ENCODE measurements around the gene OR4D10. TPM values are rescaled to one million over a fixed set of nuclear protein-coding genes. Genes with fewer than 3 reads are reported as not detected.

The OR4D10 gene
- total RNA-seq, 1 donor from 2014 or later: not detected

GRCh38 chr11:59528711-59529110, 55.6 kb downstream of the OR4D10 start:
- H3K4me1 Mint-ChIP-seq: peaks cover 49% of the 10 kb centered on the region
- no peak for TF ChIP-seq EZH2 (IDR thresholded peaks at IDR 0.05)
- TF ChIP-seq CTCF (IDR thresholded peaks at IDR 0.05): no peak
- no peak for TF ChIP-seq EZH2phosphoT487 (IDR thresholded peaks at IDR 0.05)
- Histone ChIP-seq H3K36me3 (no peaks in the 10 kb centered on the region), H3K4me3 (no peak overlapping the region), H3K9ac (no peak overlapping the region), H3F3A (ENCODE audit: low read depth) (peaks cover 24% of the 10 kb centered on the region), H3K4me1 (peaks cover 26% of the 10 kb centered on the region), H2AFZ (replicated peaks) (no peak overlapping the region), H3K4me2 (peak overlapping the region; percentile 61), H3K79me2 (ENCODE audit: low read depth) (no peaks in the 10 kb centered on the region), H4K20me1 (ENCODE audit: low read depth) (no peaks in the 10 kb centered on the region), H3K27me3 (no peaks in the 10 kb centered on the region), H3K27ac (peak overlapping the region; percentile 34), H3K9me3 (ENCODE audit: low read depth) (no peaks in the 10 kb centered on the region)
- H3K27me3 Mint-ChIP-seq (ENCODE audit: insufficient read depth, low read depth): peaks cover 2% of the 10 kb centered on the region
- peak overlapping the region; percentile 29 for H3K27ac Mint-ChIP-seq
- peak overlapping the region; percentile 2 for H3K4me3 Mint-ChIP-seq
- peaks cover 7% of the 10 kb centered on the region for H3K36me3 Mint-ChIP-seq
- peak; percentile 67 for DNase-seq (ENCODE audit: low spot score)
- peaks cover 10% of the 10 kb centered on the region for H3K9me3 Mint-ChIP-seq

Other genes with a start within 250 kb of the OR4D10 start
- not detected in 2 replicates for gene OR5AN1, start 114.4 kb upstream of the OR4D10 start, total RNA-seq (ENCODE audit: low replicate concordance)
- not detected in 2 replicates for gene OR5A2, start 46.9 kb upstream of the OR4D10 start, total RNA-seq (ENCODE audit: low replicate concordance)
- gene OR5A1, start 36.8 kb upstream of the OR4D10 start, total RNA-seq (ENCODE audit: low replicate concordance): 0.02 and 0.06 TPM in 2 replicates
- not detected in 2 replicates for gene OR4D6, start 16.4 kb upstream of the OR4D10 start, total RNA-seq (ENCODE audit: low replicate concordance)
- gene OR4D11, start 30.3 kb downstream of the OR4D10 start, total RNA-seq (ENCODE audit: low replicate concordance): not detected in 2 replicates
- gene OR4D9, start 38.2 kb downstream of the OR4D10 start, total RNA-seq (ENCODE audit: low replicate concordance): not detected in 2 replicates
- gene OSBP, start 142.5 kb downstream of the OR4D10 start, total RNA-seq (ENCODE audit: low replicate concordance): 20.1 and 22.7 TPM in 2 replicates
- 15.3 and 16.0 TPM in 2 replicates for gene PATL1, start 195.7 kb downstream of the OR4D10 start, total RNA-seq (ENCODE audit: low replicate concordance)
- not detected in 2 replicates for gene OR10V1, start 240.5 kb downstream of the OR4D10 start, total RNA-seq (ENCODE audit: low replicate concordance)